ELR (cell line): ENCODE data around the gene CMTM3.
A peak's percentile ranks its signal among the peaks of the same experiment; 100 is the strongest.
"Not testable (repeated sequence)": the region's sequence is repeated elsewhere in the genome, so short reads cannot be mapped to it uniquely, and the experiment has no call there.

Experiments
- DNase-seq: peaks from one replicate; pipeline ENCODE4 v3.0.0-alpha.2; 2015; ENCODE audit warnings: low read depth

CMTM3 gene, protein sequence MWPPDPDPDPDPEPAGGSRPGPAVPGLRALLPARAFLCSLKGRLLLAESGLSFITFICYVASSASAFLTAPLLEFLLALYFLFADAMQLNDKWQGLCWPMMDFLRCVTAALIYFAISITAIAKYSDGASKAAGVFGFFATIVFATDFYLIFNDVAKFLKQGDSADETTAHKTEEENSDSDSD

DNA sequence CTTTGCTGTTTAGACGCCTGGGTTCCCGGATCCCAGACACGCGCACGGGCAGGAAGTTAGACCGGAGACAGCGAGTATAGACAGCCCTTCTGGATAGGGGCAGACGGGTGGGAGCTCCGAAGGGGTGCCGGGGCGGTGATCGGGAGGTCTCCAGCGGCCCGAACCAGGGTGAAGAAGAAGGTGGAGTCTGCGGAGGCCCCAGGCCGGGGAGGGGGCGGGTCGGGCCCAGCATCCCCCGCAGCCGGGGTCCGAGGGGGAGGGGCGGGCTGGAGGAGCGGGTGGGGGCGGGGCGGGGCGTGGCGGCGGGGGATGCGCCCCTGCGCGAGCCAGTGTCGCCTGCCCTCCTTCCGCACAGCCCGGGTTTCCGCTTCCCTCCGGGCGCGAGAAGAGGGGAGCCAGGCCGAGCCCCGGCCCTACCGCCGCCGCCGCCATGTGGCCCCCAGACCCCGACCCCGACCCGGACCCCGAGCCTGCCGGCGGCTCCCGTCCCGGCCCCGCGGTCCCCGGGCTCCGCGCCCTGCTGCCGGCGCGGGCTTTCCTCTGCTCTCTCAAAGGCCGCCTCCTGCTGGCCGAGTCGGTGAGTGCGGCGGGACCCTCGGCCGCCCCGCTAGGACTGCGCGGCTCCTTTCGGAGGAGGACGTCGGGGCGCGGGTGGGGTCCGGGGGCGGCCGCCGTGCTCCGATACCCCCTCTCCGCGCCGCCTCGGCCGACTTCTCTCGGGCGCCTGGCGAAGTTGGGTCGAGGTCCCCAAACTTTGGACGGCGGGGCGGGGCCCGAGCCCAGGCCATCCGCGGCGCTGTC, at the start of gene CMTM3:
Gene CMTM3, plus strand, starts transcription at position 329 of the 801 bp plus-strand sequence. Its CDS starts 102 bp downstream, at position 431.
- peak; percentile 69 for DNase-seq

- no peak for DNase-seq
Observed at GRCh38 chr16:66560107-66560506, 44.4 kb upstream of the CMTM3 start.

GRCh38 chr16:66561381-66562080, 43.0 kb upstream of the CMTM3 start:
- no peak for DNase-seq

- no peak for DNase-seq
Observed at GRCh38 chr16:66562409-66562808, 42.1 kb upstream of the CMTM3 start.

- no peak for DNase-seq
Observed at GRCh38 chr16:66562986-66563385, 41.5 kb upstream of the CMTM3 start.

DNA sequence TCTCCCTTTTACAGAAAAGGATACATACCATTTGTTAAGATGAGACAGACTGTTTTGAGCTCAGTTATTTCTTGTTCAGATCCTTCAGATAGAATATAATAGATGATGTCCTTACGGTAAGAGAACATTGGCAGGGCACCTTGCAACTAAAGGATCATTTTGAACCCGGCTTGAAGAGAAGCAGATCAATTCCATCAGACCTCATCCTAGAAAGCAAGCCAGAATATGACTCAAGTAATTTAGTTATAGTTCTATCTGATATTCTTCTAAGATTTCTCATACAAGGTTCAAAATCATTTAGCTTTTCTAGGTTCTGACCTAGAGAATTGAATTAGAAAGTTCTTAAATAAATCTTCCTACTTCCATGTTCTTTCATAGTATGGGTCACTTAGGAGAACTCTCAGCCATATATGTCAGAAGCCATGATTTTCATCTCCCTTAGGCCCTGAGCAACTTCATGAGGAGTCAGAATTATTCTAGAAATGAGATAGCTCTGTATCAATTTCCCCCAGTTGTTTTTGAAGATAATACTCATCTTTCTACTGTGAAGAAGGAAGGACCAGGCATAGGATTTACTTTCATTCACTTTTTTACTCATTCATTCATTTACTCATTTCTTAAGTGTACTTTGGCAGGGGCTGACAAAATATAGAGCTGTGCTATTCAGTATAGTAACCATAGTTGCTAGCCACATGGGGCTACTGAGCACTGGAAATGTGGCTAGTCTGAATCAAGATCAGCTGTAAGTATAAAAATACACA, 40.8 kb upstream of the CMTM3 start:
- no peak for DNase-seq

GRCh38 chr16:66566051-66566901, 38.2 kb upstream of the CMTM3 start, which contains the start of gene CMTM1:
CMTM1 (plus strand) TSS chr16:66566439; CDS start chr16:66566514, 75 bp downstream.
- no peak for DNase-seq

GRCh38 chr16:66567270-66567669, 37.2 kb upstream of the CMTM3 start:
- DNase-seq, result not testable (repeated sequence)

GRCh38 chr16:66568355-66568754, 36.1 kb upstream of the CMTM3 start:
- peak; percentile 65 for DNase-seq

- peak; percentile 84 for DNase-seq
Observed at GRCh38 chr16:66569131-66569530, 35.4 kb upstream of the CMTM3 start.

DNA sequence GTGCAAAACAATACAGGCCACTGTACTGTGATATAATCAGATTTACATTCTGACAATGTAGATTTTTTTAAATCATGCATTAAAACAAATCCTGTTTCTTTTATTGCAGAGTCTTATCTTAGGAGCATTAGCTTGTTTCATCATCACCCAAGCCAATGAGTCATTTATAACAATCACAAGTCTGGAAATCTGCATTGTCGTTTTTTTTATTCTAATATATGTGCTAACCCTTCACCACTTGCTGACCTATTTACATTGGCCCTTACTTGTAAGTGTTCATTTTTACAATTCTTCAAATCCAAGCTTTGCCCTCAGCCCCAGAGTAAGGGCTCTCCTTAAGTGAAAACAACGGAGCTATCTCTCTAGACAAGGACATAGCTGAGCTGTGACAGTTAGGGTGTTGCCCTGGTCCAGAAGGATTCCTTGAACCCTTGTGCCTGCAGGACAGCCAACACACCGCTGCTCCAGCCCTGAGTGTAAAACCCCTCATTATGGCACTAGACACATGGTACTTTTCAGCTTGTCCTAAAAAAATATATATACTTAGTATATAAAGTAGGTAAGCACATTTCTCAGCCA, 34.6 kb upstream of the CMTM3 start:
- DNase-seq, result peak; percentile 76

- no peak for DNase-seq
Observed at GRCh38 chr16:66572356-66572755, 32.1 kb upstream of the CMTM3 start.

GRCh38 chr16:66574081-66574480, 30.4 kb upstream of the CMTM3 start:
- no peak for DNase-seq

- DNase-seq, result no peak
Observed at GRCh38 chr16:66574531-66574930, 30.0 kb upstream of the CMTM3 start.

- no peak for DNase-seq
Observed at GRCh38 chr16:66575060-66575459, 29.4 kb upstream of the CMTM3 start.

DNA sequence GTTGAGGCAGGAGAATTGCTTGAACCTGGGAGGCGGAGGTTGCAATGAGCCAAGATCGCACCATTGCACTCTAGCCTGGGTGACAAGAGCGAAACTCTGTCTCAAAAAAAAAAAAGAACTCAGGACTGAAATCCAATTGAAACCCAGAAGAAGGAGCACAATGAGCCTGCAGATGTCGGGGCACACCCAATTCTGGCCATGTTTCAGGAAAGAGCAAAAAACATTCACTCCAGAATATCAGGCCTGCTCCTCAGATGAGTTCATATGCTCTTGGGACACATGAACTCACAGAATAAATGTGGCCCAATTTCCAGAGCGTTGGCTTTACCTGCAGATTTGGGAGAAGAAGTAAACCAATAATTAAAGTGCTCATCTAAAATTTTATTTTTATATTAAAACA, 28.2 kb upstream of the CMTM3 start:
- no peak for DNase-seq

- no peak for DNase-seq
Observed at GRCh38 chr16:66578651-66579531, 25.6 kb upstream of the CMTM3 start, which contains the start of gene CMTM2. CMTM2 (plus strand) TSS chr16:66579463; CDS start chr16:66579608, 145 bp downstream.

- DNase-seq, result peak; percentile 67
Observed at GRCh38 chr16:66580605-66581209, 23.8 kb upstream of the CMTM3 start.

DNA sequence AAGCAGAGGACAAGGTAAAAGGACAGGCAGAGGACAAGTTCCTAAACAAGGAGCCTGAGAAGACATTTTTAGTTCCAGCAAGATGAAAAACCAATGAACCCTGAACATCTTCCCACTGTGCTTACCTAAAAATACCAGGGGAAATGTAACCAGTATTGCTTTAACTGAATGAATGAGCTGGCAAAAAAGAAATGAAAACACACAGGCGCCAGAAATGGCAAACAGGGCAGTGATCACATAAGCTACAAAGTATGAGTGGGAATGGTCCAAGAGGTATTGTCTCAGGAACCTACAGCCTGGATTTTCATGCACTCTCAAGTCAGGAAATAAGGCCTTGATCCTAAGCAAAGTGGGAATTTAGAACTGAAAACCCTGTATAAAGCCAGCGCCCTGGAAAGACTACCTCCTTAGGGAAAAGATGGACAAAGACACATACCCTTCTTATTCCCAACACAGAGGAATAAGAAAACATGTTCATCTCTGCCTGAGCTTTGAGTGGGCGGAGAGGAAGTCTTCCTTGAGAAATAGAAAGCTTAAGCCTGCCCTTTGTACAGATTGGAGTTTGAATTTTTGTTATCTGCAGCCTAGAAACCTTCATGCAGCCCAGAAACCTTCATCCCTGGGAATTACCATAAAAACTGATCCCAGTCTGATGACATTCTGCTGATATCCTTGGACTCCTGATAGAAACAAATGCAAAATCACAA, 23.1 kb upstream of the CMTM3 start:
- DNase-seq, result no peak
